ENCODE results near the gene ZNF800.
A peak's percentile ranks its signal among the peaks of the same experiment; 100 is the strongest.

Gene ZNF800

GRCh38 chr7:127349881-127350280, 42.6 kb downstream of the ZNF800 start:
- DNase-seq (ENCODE audit: low read depth in 1 of 2, low spot score in 1 of 2), result no peak

- DNase-seq (ENCODE audit: low read depth in 1 of 2, low spot score in 1 of 2), result no peak
Measured at GRCh38 chr7:127348247-127348631, 44.3 kb downstream of the ZNF800 start.

- DNase-seq (ENCODE audit: low read depth in 1 of 2, low spot score in 1 of 2), result peak; percentile 42 to 73
Measured at GRCh38 chr7:127347567-127348246, 44.8 kb downstream of the ZNF800 start.

GRCh38 chr7:127346575-127347256, 45.8 kb downstream of the ZNF800 start:
- no peak for DNase-seq (ENCODE audit: low read depth in 1 of 2, low spot score in 1 of 2)

- no peak for DNase-seq (ENCODE audit: low read depth in 1 of 2, low spot score in 1 of 2)
Measured at GRCh38 chr7:127342596-127342995, 49.9 kb downstream of the ZNF800 start.

- no peak for DNase-seq (ENCODE audit: low read depth in 1 of 2, low spot score in 1 of 2)
Measured at GRCh38 chr7:127338122-127338521, 54.4 kb downstream of the ZNF800 start.

GRCh38 chr7:127337581-127337980, 54.9 kb downstream of the ZNF800 start:
- no peak for DNase-seq (ENCODE audit: low read depth in 1 of 2, low spot score in 1 of 2)

- no peak for DNase-seq (ENCODE audit: low read depth in 1 of 2, low spot score in 1 of 2)
Measured at GRCh38 chr7:127336458-127336857, 56.0 kb downstream of the ZNF800 start.

GRCh38 chr7:127332880-127333279, 59.6 kb downstream of the ZNF800 start:
- no peak for DNase-seq (ENCODE audit: low read depth in 1 of 2, low spot score in 1 of 2)

- no peak for DNase-seq (ENCODE audit: low read depth in 1 of 2, low spot score in 1 of 2)
Measured at GRCh38 chr7:127330070-127330469, 62.4 kb downstream of the ZNF800 start.

GRCh38 chr7:127322832-127323493, 69.5 kb downstream of the ZNF800 start:
- no peak for DNase-seq (ENCODE audit: low read depth in 1 of 2, low spot score in 1 of 2)

- no peak for DNase-seq (ENCODE audit: low read depth in 1 of 2, low spot score in 1 of 2)
Measured at GRCh38 chr7:127322351-127322750, 70.2 kb downstream of the ZNF800 start.

- no peak for DNase-seq (ENCODE audit: low read depth in 1 of 2, low spot score in 1 of 2)
Measured at GRCh38 chr7:127320974-127321373, 71.5 kb downstream of the ZNF800 start.
